ENCODE measurements around the gene GIPR.

GIPR gene

GRCh38 chr19:45729800-45730290 is 61.8 kb downstream of the GIPR start:
- peak overlapping the region; percentile 94 to 97 for H3K27ac Mint-ChIP-seq
- H3K9me3 Mint-ChIP-seq = no peaks in the 10 kb centered on the region
- H3K4me1 Mint-ChIP-seq = peaks cover 44% of the 10 kb centered on the region
- ATAC-seq = no peak
- H3K27me3 Mint-ChIP-seq = no peaks in the 10 kb centered on the region
- peak overlapping the region; percentile 94 to 98 for H3K4me3 Mint-ChIP-seq
- no peak for DNase-seq

GRCh38 chr19:45730368-45731288 is 62.6 kb downstream of the GIPR start, which contains the start of gene FBXO46:
Gene FBXO46 (minus strand): TSS chr19:45730896. CDS start chr19:45713495, 17,401 bp downstream.
- Mint-ChIP-seq H3K4me3 (peak within 1 kb of the TSS; percentile 94 to 98), H3K27me3 (no peaks in the 10 kb centered on the region), H3K27ac (peak within 1 kb of the TSS; percentile 94 to 97), H3K9me3 (no peaks in the 10 kb centered on the region), H3K4me1 (peaks cover 44% of the 10 kb centered on the region)
- ATAC-seq = peak; percentile 99
- DNase-seq = peak; percentile 85 to 94
